Stomach (tissue), 9 donors: ENCODE results near the gene FAM163B. TPM values are rescaled to one million over a fixed set of nuclear protein-coding genes. Genes with fewer than 3 reads are reported as not detected.

Experiments
- DNase-seq, 2 donors: peaks; one replicate each; pipeline versions ENCODE4 v3.0.0 to v3.0.0-alpha.2; 2013 to 2019
- H3K27ac ChIP-seq, 5 donors: fragments of 200-600 bp in 4 of 5; sonication (generic) in 4 of 5; one replicate each; pipeline ENCODE4 v1.5.1; 2013 to 2019; ENCODE audit warnings: mild to moderate bottlenecking in 1 of 5, moderate library complexity in 1 of 5
- H3K27me3 ChIP-seq, 3 donors: fragments of 200-600 bp; sonication (generic); one replicate each; pipeline ENCODE4 v1.5.1; 2017 to 2019; ENCODE audit warnings: mixed run types in 1 of 3
- H3K36me3 ChIP-seq, 4 donors: fragments of 200-600 bp; sonication (generic); 1 replicate in 3 of 4; 2 replicates in 1 of 4; pipeline ENCODE4 v1.5.1; 2016 to 2019
- H3K4me1 ChIP-seq, 4 donors: fragments of 200-600 bp; sonication (generic); one replicate each; pipeline ENCODE4 v1.5.1; 2016 to 2019
- H3K4me3 ChIP-seq, 4 donors: fragments of 200-600 bp; sonication (generic) in 3 of 4; one replicate each; pipeline ENCODE4 v1.5.1; 2016 to 2019; ENCODE audit warnings: mild to moderate bottlenecking in 1 of 4
- H3K9me3 ChIP-seq, 4 donors: fragments of 200-600 bp; sonication (generic); one replicate each; pipeline ENCODE4 v1.5.1; 2016 to 2019
- CTCF ChIP-seq, 7 experiments: fragments of 450-650 bp in 4 of 7; fragments of 200-600 bp in 3 of 7; sonication (generic) in 3 of 7; IDR thresholded peaks; one replicate each; pipeline ENCODE4 v1.5.1; 2016 to 2019; ENCODE audit warnings: antibody characterized with exemption in 7 of 7, control low read depth in 2 of 7, mild to moderate bottlenecking in 1 of 7
- EP300 ChIP-seq: sonication (generic); formaldehyde crosslinking; IDR thresholded peaks from one replicate; pipeline ENCODE4 v1.6.1; 2017; ENCODE audit warnings: antibody characterized with exemption
- POLR2A ChIP-seq, 4 donors: fragments of 450-650 bp; IDR thresholded peaks; one replicate each; pipeline ENCODE4 v1.6.1; 2016; ENCODE audit warnings: antibody characterized with exemption in 4 of 4, control low read depth in 2 of 4, mild to moderate bottlenecking in 1 of 4, moderate library complexity in 1 of 4
- POLR2AphosphoS5 ChIP-seq, 3 donors: sonication (generic); formaldehyde crosslinking; IDR thresholded peaks; one replicate each; pipeline ENCODE4 v1.6.1; 2016; ENCODE audit warnings: antibody characterized with exemption in 3 of 3
- WGBS, 5 donors: extraction: QIAGEN DNeasy Blood & Tissue Kit in 3 of 5; methylation state at CpG; one replicate each; pipeline versions ENCODE4 v1.1.5 to v1.1.7; 2013 to 2018; 5-methylcytosine and 5-hydroxymethylcytosine counted together
- intact Hi-C: fragments of 100-400 bp; cut with DNase I; formaldehyde crosslinking; loops from one replicate; pipeline ENCODE4 v1.15.1; 2023; ENCODE audit warnings: low total_unique reads
- polyA plus RNA-seq, 3 donors: library from polyadenylated mRNA; stranded (reverse); fragments of 200-250 nt; gene quantifications; one replicate each; pipeline ENCODE4 v1.2.3, GENCODE V29; 2013
- total RNA-seq, 5 donors: library from RNA; depleted of rRNA; stranded (reverse); fragments of >200 nt; gene quantifications; one replicate each; pipeline versions ENCODE4 v1.1.0 to v1.2.3, GENCODE V29; 2014 to 2016
- donor health status: healthy with polysubstance abuse.
- donor health status: Bipolar disorder and iron deficiency.
- donor health status: healthy.

The FAM163B gene
- total and polyA plus RNA-seq, 8 donors: not detected

- no peak overlapping the region for H3K4me3 ChIP-seq
Observed at GRCh38 chr9:133638711-133639110, 29.5 kb upstream of the FAM163B start.

DNA sequence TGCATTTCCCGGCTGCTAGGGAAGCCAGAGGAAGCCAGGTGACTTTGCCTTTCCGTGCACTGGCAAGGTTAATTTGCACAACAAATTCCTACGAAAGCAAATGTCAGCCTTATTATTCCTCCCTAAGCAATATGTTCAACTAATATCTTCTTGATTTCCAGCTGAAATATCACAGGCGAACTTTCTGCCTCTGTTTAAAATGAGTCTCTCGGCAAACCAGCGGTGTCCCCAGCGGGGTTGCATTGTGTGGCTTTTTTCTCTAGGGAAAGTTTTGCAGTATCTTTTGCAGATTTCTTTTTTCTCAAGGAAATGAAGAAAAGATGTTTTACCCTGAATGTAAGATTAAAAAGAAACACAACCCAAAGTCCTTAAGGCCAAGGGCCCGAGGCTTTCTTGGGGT, 28.9 kb upstream of the FAM163B start:
- 50 to 69% (median 57%) methylated on average over 8 of the region's 8 CpGs for WGBS, 5 donors
- TF ChIP-seq POLR2AphosphoS5 (IDR thresholded peaks at IDR 0.05) (no peak), CTCF (IDR thresholded peaks at IDR 0.05) (no peak), EP300 (no peak), POLR2A (IDR thresholded peaks at IDR 0.05) (no peak)
- H3K4me3 ChIP-seq: no peak overlapping the region
- no peaks in the 10 kb centered on the region for H3K9me3 ChIP-seq
- intact Hi-C loops: no loop called here
- peaks cover 0 to 55% (median 10%) of the 10 kb centered on the region in 3 donors for H3K27me3 ChIP-seq
- DNase-seq: peak in 1 of 2 donors; percentile 38
- H3K4me1 ChIP-seq: peaks cover 0 to 7% (median 0%) of the 10 kb centered on the region in 4 donors
- no peaks in the 10 kb centered on the region for H3K36me3 ChIP-seq
- H3K27ac ChIP-seq: no peak overlapping the region

More at GRCh38 chr9:133638711-133639110, 29.5 kb upstream of the FAM163B start:
- TF ChIP-seq EP300: no peak
- TF ChIP-seq POLR2A (IDR thresholded peaks at IDR 0.05): no peak
- no peak for TF ChIP-seq POLR2AphosphoS5 (IDR thresholded peaks at IDR 0.05)
- TF ChIP-seq CTCF (IDR thresholded peaks at IDR 0.05): no peak
- no peak overlapping the region for H3K27ac ChIP-seq
- H3K27me3 ChIP-seq: peaks cover 0 to 48% (median 8%) of the 10 kb centered on the region in 3 donors
- intact Hi-C loops: no loop called here
- no peaks in the 10 kb centered on the region for H3K9me3 ChIP-seq
- H3K4me1 ChIP-seq: peaks cover 0 to under 1% (median 0%) of the 10 kb centered on the region in 4 donors
- DNase-seq: no peak
- 37 to 82% (median 60%) methylated on average over 7 to 8 of the region's 8 CpGs for WGBS, 5 donors
- no peaks in the 10 kb centered on the region for H3K36me3 ChIP-seq

DNA sequence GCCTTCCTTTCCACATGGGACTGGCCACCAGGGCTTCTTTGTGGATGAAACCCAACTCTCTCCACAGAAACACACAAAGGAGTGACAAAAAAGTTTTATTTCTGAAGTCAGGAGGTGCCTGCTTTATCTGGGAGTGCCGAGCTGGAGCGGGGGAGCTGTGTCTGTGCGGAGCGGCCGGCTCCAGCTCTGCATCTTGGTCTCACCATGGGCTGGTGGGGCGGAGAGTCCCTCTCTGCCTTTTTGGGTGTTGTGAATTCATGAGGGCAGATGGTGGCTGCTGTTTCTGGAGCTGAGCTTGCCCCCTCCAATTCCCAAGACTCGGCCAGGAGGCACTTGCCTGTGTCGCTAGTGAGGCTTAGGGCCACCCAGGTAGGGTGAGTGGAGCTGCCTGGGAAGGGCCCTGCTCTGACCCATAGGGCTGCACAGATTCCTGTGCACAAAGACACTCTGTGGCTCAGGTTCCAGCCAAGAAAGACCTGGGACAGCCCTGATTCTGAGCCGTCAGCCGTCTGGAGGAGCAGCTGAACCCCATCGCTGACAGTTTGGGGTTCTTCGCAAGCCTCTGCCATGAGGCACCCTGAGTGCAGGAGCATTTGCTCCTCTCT, 28.4 kb upstream of the FAM163B start:
- H3K4me1 ChIP-seq: peaks cover 0 to 7% (median 0%) of the 10 kb centered on the region in 4 donors
- no peak overlapping the region for H3K27ac ChIP-seq
- 60 to 83% (median 65%) methylated on average over 6 to 12 of the region's 12 CpGs for WGBS, 5 donors
- H3K36me3 ChIP-seq: no peaks in the 10 kb centered on the region
- peaks cover 0 to 59% (median 10%) of the 10 kb centered on the region in 3 donors for H3K27me3 ChIP-seq
- intact Hi-C loops: no loop called here
- no peak for TF ChIP-seq EP300
- no peak for TF ChIP-seq POLR2A (IDR thresholded peaks at IDR 0.05)
- no peak for TF ChIP-seq POLR2AphosphoS5 (IDR thresholded peaks at IDR 0.05)
- no peak for TF ChIP-seq CTCF (IDR thresholded peaks at IDR 0.05)
- DNase-seq: no peak
- H3K9me3 ChIP-seq: no peaks in the 10 kb centered on the region
- H3K4me3 ChIP-seq: no peak overlapping the region

GRCh38 chr9:133636902-133637301, 27.7 kb upstream of the FAM163B start:
- no peak overlapping the region for H3K4me3 ChIP-seq
- intact Hi-C loops: no loop called here
- DNase-seq: no peak
- TF ChIP-seq CTCF (IDR thresholded peaks at IDR 0.05) (no peak), POLR2A (IDR thresholded peaks at IDR 0.05) (no peak), POLR2AphosphoS5 (IDR thresholded peaks at IDR 0.05) (no peak), EP300 (no peak)
- no peaks in the 10 kb centered on the region for H3K36me3 ChIP-seq
- peaks cover 0 to 7% (median 0%) of the 10 kb centered on the region in 4 donors for H3K4me1 ChIP-seq
- H3K27me3 ChIP-seq: peaks cover 0 to 59% (median 10%) of the 10 kb centered on the region in 3 donors
- H3K27ac ChIP-seq: no peak overlapping the region
- H3K9me3 ChIP-seq: no peaks in the 10 kb centered on the region
- 85 to 92% (median 87%) methylated on average over 12 of the region's 12 CpGs for WGBS, 5 donors
